ENCODE data around the gene GORASP1. TPM values are rescaled to one million over a fixed set of nuclear protein-coding genes. Genes with fewer than 3 reads are reported as not detected.

The GORASP1 gene
- total and polyA plus RNA-seq, 2 of the 8 experiments (the other 6 are each of a cell fraction or from before 2014, with no cell fraction given): 33.4 to 33.5 TPM

DNA sequence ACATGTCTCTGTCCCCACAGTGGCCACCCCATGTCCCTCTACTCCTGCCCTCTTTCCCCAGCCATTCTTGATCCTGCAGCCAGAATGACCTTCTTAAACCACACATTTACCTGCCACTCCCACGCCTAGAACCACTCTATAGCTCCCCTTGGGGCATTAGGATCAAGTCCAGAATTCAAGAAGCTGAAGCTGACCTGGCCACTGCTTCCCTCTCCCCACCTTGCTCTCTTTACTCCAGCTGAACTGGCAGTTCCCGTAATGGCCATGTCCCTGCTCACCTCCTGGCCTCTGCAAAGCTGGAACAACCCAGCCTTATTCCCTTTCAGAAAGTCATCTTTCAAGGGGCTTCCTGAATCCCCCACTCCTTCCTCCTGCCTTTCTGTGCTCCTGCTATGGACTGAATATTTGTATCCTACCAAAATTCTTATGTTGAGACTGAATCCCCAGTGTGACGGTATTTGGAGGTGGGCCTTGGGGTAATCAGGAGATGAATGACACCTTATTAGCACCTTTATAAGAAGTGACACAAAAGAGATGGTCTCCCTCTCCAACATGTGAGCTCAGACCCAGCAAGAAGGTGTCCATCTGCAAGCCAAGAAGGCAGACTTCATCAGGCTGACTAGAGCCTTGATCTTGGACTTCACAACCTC, 42.2 kb upstream of the GORASP1 start:
- Histone ChIP-seq H2AK5ac (ENCODE audit: low read depth, low read length) (peak overlapping the region; percentile 82; the same call in 1 of the 2 replicates), H2BK12ac (ENCODE audit: low read depth, low read length) (0 out of 2 replicates have a peak overlapping the region, but pooled peaks have one; percentile 99), H3K4ac (replicated peaks; ENCODE audit: insufficient read length, low read depth, low read length) (no peak overlapping the region), H3K9ac (replicated peaks in 1 of 4; ENCODE audit: extremely low read depth in 1 of 4, low read depth in 3 of 4, low read length in 3 of 4) (no peak overlapping the region), H3K23me2 (ENCODE audit: low read depth, low read length) (peaks cover 21% of the 10 kb centered on the region), H3K56ac (replicated peaks; ENCODE audit: insufficient read length, low read depth, low read length) (no peak overlapping the region), H3K79me1 (ENCODE audit: low read depth, low read length) (peaks cover 16% of the 10 kb centered on the region; the same call in 1 of the 2 replicates), H3K4me1 (replicated peaks in 1 of 4; ENCODE audit: control insufficient read depth in 3 of 4, insufficient read depth in 4 of 4, low read length in 3 of 4) (peaks cover 17 to 55% (median 36%) of the 10 kb centered on the region in 4 experiments), H2BK5ac (ENCODE audit: low read depth, low read length) (no peak overlapping the region), H3K27me3 (replicated peaks in 1 of 4; ENCODE audit: control insufficient read depth in 3 of 4, extremely low read depth in 1 of 4, insufficient read depth in 3 of 4, low read length in 3 of 4) (no peaks in the 10 kb centered on the region), H3K36me3 (ENCODE audit: control insufficient read depth in 2 of 4, insufficient read depth in 4 of 4, low read length in 3 of 4) (peaks cover 3 to 19% (median 5%) of the 10 kb centered on the region in 4 experiments; a peak in 5 of 8 replicates), H3K4me3 (ENCODE audit: extremely low read depth in 1 of 4, insufficient read depth in 2 of 4, low read depth in 3 of 4, low read length in 4 of 4) (no peak overlapping the region), H2BK20ac (ENCODE audit: low read length) (no peak overlapping the region), H2AFZ (ENCODE audit: low read length) (no peak overlapping the region), H3K27ac (ENCODE audit: low read depth, low read length) (peak overlapping the region; percentile 39; the same call in 1 of the 2 replicates), H3K18ac (ENCODE audit: extremely low read depth, low read length) (no peak overlapping the region), H3K4me2 (ENCODE audit: insufficient read depth in 1 of 2, low read depth in 2 of 2, low read length in 2 of 2) (peak overlapping the region in 1 of 2 experiments; percentile 97; a peak in 1 of 4 replicates), H4K5ac (ENCODE audit: insufficient read length, low read depth, low read length) (no peak overlapping the region), H4K91ac (replicated peaks; ENCODE audit: insufficient read length, low read length) (no peak overlapping the region), H4K20me1 (replicated peaks in 1 of 2; ENCODE audit: control insufficient read depth in 1 of 2, insufficient read depth in 2 of 2, low read length in 2 of 2) (peaks cover 7 to 34% of the 10 kb centered on the region in 2 experiments), H3K9me3 (ENCODE audit: insufficient read depth in 2 of 2, low read depth in 1 of 2, low read length in 1 of 2) (no peaks in the 10 kb centered on the region), H2BK120ac (replicated peaks; ENCODE audit: low read depth, low read length) (no peak overlapping the region), H3K79me2 (ENCODE audit: control insufficient read depth in 1 of 2, insufficient read depth in 2 of 2, low read length in 2 of 2) (peaks cover 14 to 44% of the 10 kb centered on the region in 2 experiments), H3K23ac (ENCODE audit: insufficient read length) (no peak overlapping the region), H3K14ac (ENCODE audit: insufficient read length) (no peak overlapping the region), H4K8ac (ENCODE audit: extremely low read depth, insufficient read depth, low read length) (no peak overlapping the region), H2BK15ac (ENCODE audit: low read length) (0 out of 2 replicates have a peak overlapping the region, but pooled peaks have one; percentile 5)
- no peak for DNase-seq (ENCODE audit: low read depth in 1 of 2, low spot score in 2 of 2)
- CTCF ChIA-PET (ENCODE audit: partially characterized antibody): interaction anchor here (0.6 to 2.2 kb wide), 8 partner anchors 8 to 121 kb away, joined by 3 to 8 read pairs (median 4); no protein-coding TSS in a partner anchor
- FAIRE-seq: no peak
- WGBS, 2 experiments (ENCODE audit: extremely low coverage in 1 of 2, insufficient coverage in 1 of 2, insufficient read length in 1 of 2, insufficient replicate concordance in 2 of 2, low coverage in 1 of 2, low lambda C conversion rate in 2 of 2, missing lambda C conversion rate in 1 of 2): 83% methylated on average over 3 of the region's 3 CpGs; no CpG with 5 or more reads in 1 of the 2 experiments
- POLR2A ChIA-PET (ENCODE audit: partially characterized antibody): interaction anchor here (1.1 to 2.9 kb wide), 5 partner anchors 8 to 263 kb away, joined by 3 to 16 read pairs (median 4); no protein-coding TSS in a partner anchor
- TF ChIP-seq JUND (IDR thresholded peaks at IDR 0.05; ENCODE audit: low read length): no peak
- TF ChIP-seq TAF1 (IDR thresholded peaks at IDR 0.05; ENCODE audit: low read depth, low read length): no peak
- no peak for TF ChIP-seq CTBP2 (IDR thresholded peaks at IDR 0.05; ENCODE audit: borderline replicate concordance, insufficient read depth, insufficient read length, low read length)
- no peak for TF ChIP-seq EZH2 (IDR thresholded peaks at IDR 0.05; ENCODE audit: low read depth, low read length, severe bottlenecking)
- TF ChIP-seq RAD21 (IDR thresholded peaks at IDR 0.05 in 1 of 2, conservative IDR thresholded peaks at IDR 0.05 in 1 of 2; ENCODE audit: low read depth in 2 of 2, low read length in 2 of 2): no peak
- no peak for TF ChIP-seq RFX5 (IDR thresholded peaks at IDR 0.05; ENCODE audit: borderline replicate concordance, low read depth, low read length)
- TF ChIP-seq SP1 (IDR thresholded peaks at IDR 0.05; ENCODE audit: low read depth, low read length): no peak
- TF ChIP-seq CBX5 (IDR thresholded peaks at IDR 0.05; ENCODE audit: low read depth, low read length): no peak
- no peak for TF ChIP-seq CHD2 (IDR thresholded peaks at IDR 0.05; ENCODE audit: low read length)
- TF ChIP-seq KDM1A (IDR thresholded peaks at IDR 0.05; ENCODE audit: borderline replicate concordance, low read length): no peak
- TF ChIP-seq SUZ12 (IDR thresholded peaks at IDR 0.05; ENCODE audit: low read length): no peak
- no peak for TF ChIP-seq MAFK (IDR thresholded peaks at IDR 0.05; ENCODE audit: low read depth, low read length)

All from H1 (cell line).